ENCODE results near the gene SEL1L. TPM values are rescaled to one million over a fixed set of nuclear protein-coding genes. Genes with fewer than 3 reads are reported as not detected.

The SEL1L gene
- total RNA-seq, 1 donor from 2014 or later: 47.0 TPM

DNA sequence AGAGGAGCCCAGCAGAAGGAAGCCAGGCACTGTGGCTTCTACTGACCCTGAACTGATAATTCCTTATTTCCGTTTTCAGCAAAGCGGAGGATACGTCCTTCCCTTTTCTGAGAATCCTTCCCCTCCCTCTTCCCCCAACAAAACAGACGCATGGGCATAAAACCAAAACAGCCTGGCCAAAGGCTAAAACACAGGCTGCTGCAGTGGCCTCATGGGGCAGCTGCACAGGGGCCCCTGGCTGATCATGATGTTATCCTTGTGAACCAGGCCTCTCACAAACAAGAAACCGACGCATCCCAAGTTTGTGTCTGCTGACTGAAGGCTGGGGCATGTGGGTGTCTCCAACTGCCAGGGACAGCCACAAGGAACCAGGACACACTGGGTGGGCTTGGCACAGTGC, 110.1 kb downstream of the SEL1L start:
- Mint-ChIP-seq H3K9me3 (peaks cover 5% of the 10 kb centered on the region), H3K27ac (ENCODE audit: unreplicated experiment) (no peak overlapping the region), H3K4me1 (peaks cover 23% of the 10 kb centered on the region), H3K36me3 (ENCODE audit: low read depth) (peaks cover 26% of the 10 kb centered on the region), H3K27me3 (ENCODE audit: low read depth) (no peaks in the 10 kb centered on the region), H3K4me3 (no peak overlapping the region)
- DNase-seq (ENCODE audit: low read depth, low spot score): no peak
- TF ChIP-seq, protein P1, sequence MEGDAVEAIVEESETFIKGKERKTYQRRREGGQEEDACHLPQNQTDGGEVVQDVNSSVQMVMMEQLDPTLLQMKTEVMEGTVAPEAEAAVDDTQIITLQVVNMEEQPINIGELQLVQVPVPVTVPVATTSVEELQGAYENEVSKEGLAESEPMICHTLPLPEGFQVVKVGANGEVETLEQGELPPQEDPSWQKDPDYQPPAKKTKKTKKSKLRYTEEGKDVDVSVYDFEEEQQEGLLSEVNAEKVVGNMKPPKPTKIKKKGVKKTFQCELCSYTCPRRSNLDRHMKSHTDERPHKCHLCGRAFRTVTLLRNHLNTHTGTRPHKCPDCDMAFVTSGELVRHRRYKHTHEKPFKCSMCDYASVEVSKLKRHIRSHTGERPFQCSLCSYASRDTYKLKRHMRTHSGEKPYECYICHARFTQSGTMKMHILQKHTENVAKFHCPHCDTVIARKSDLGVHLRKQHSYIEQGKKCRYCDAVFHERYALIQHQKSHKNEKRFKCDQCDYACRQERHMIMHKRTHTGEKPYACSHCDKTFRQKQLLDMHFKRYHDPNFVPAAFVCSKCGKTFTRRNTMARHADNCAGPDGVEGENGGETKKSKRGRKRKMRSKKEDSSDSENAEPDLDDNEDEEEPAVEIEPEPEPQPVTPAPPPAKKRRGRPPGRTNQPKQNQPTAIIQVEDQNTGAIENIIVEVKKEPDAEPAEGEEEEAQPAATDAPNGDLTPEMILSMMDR (conservative IDR thresholded peaks at IDR 0.05): no peak

Other genes starting within 250 kb of the SEL1L start
- 24.0 and 27.4 TPM in 2 replicates for gene STON2, start 133.5 kb downstream of the SEL1L start, total RNA-seq